GM11168 (cell line): Measurements from ENCODE around the gene GTPBP1.

Experiments used
- in situ Hi-C: fragments of 300-500 bp; cut with MboI; formaldehyde crosslinking; loops from one replicate; pipeline ENCODE4 v1.12.0; 2022; ENCODE audit warnings: low sequenced_read_pairs; ENCODE audit not compliant: unreplicated experiment

The GTPBP1 gene

GRCh38 chr22:38755911-38756532 lies 50.3 kb downstream of the GTPBP1 start, which contains the start of gene SUN2:
Gene SUN2 (minus strand): TSS chr22:38755998. CDS start chr22:38752628, 3,370 bp downstream.
- in situ Hi-C loops: no loop called here

GRCh38 chr22:38756711-38757463 lies 51.1 kb downstream of the GTPBP1 start:
- in situ Hi-C loops: no loop called here

GRCh38 chr22:38757464-38757757 lies 51.7 kb downstream of the GTPBP1 start:
- in situ Hi-C loops: no loop called here

- in situ Hi-C loops: no loop called here
These were observed 52.7 kb downstream of the GTPBP1 start for GRCh38 chr22:38758276-38758945.

- in situ Hi-C loops: no loop called here
These were observed 53.3 kb downstream of the GTPBP1 start for GRCh38 chr22:38759005-38759404.

GRCh38 chr22:38760477-38761201 lies 54.9 kb downstream of the GTPBP1 start:
- in situ Hi-C loops: no loop called here

GRCh38 chr22:38761202-38762162 lies 55.7 kb downstream of the GTPBP1 start:
- in situ Hi-C loops: no loop called here

GRCh38 chr22:38762551-38762983 lies 56.8 kb downstream of the GTPBP1 start:
- in situ Hi-C loops: no loop called here

- in situ Hi-C loops: no loop called here
These were observed 60.5 kb downstream of the GTPBP1 start for GRCh38 chr22:38766076-38766777.

GRCh38 chr22:38767313-38767712 lies 61.6 kb downstream of the GTPBP1 start:
- in situ Hi-C loops: no loop called here

GRCh38 chr22:38768036-38768435 lies 62.3 kb downstream of the GTPBP1 start:
- in situ Hi-C loops: no loop called here

- in situ Hi-C loops: no loop called here
These were observed 64.7 kb downstream of the GTPBP1 start for GRCh38 chr22:38770257-38770949.

- in situ Hi-C loops: no loop called here
These were observed 66.8 kb downstream of the GTPBP1 start for GRCh38 chr22:38772623-38772873.

GRCh38 chr22:38773363-38773946 lies 67.7 kb downstream of the GTPBP1 start:
- in situ Hi-C loops: no loop called here

- in situ Hi-C loops: no loop called here
These were observed 68.9 kb downstream of the GTPBP1 start for GRCh38 chr22:38774496-38775166.

- in situ Hi-C loops: no loop called here
These were observed 69.9 kb downstream of the GTPBP1 start for GRCh38 chr22:38775656-38776055.

- in situ Hi-C loops: no loop called here
These were observed 70.3 kb downstream of the GTPBP1 start for GRCh38 chr22:38776086-38776485.
